Measurements from ENCODE around the gene ENKUR.
A peak's percentile ranks its signal among the peaks of the same experiment; 100 is the strongest.
"Not testable (repeated sequence)": the region's sequence is repeated elsewhere in the genome, so short reads cannot be mapped to it uniquely, and the experiment has no call there.

Gene ENKUR

DNA sequence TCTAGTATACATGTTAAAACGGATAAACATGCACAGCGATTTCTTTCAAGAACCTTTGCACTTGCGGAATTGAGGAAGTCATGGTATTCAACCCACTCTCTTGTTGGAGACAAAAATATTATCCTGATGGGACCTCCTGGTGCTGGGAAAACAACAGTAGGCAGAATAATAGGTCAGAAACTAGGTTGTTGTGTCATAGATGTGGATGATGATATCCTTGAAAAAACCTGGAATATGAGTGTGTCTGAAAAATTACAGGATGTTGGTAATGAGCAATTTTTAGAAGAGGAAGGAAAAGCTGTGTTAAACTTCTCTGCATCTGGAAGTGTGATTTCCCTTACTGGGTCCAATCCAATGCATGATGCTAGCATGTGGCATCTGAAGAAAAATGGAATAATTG lies 7.3 kb upstream of the ENKUR start:
- DNase-seq (ENCODE audit: low spot score): no peak

DNA sequence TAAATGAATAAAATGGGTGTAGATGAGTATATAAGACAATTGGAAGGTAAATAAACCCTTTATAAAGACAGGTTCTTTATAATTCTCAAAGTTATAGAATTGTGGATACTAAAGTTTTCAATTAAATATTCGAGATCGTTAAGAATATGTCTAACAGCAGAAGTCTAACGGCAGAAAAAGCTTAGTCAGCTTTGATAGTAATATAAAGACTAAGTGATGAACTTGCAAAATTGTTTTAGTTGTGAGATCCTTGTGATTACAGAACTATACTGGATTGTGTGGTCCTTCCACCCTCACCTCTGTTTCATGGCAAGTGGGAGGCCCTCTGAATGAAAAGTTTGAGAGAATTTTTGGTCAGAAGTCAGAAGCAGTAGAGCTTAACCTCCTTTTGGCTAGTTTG lies 2.7 kb upstream of the ENKUR start:
- DNase-seq (ENCODE audit: low spot score): no peak

DNA sequence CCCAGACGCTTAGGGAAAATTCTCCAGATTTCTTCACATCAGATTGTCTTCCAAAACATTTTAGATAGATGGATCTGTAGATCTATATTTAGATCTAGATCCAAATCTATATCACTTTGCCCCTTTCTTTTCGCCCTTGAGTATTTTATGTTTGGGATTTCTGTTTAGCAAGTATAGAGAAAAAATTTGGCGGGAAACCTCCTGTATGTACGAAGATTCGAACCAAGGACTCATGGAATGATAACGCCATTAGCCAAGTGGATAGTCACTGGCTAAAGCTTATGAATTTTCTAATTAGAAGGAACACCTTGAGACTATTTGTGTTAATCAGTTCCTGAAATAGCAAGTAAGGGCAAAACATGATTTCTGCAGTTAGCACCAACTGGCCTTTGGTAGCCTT lies 1.7 kb upstream of the ENKUR start:
- no peak for DNase-seq (ENCODE audit: low spot score)

DNA sequence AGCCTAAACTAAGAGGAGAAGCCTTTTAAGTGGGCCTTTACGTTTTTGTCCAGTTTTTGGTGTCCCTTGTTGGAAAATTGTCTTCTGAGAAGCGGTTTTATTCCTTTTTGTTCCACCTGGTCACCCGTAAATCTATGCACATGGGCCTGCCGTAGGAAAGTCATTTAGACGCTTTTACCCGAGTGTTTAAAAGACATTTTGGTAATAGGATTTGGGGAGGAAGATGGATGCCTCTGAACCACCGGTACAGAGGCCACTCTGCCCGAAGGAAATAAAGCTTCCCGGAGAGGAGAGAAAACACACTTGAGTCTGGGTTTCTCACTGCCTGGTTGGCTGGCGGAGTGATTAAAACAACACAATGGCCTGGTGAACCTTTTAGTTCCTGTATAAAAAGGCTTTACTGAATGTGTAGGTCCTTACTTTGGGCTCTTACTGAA lies 1.2 kb upstream of the ENKUR start:
- DNase-seq (ENCODE audit: low spot score): no peak

DNA sequence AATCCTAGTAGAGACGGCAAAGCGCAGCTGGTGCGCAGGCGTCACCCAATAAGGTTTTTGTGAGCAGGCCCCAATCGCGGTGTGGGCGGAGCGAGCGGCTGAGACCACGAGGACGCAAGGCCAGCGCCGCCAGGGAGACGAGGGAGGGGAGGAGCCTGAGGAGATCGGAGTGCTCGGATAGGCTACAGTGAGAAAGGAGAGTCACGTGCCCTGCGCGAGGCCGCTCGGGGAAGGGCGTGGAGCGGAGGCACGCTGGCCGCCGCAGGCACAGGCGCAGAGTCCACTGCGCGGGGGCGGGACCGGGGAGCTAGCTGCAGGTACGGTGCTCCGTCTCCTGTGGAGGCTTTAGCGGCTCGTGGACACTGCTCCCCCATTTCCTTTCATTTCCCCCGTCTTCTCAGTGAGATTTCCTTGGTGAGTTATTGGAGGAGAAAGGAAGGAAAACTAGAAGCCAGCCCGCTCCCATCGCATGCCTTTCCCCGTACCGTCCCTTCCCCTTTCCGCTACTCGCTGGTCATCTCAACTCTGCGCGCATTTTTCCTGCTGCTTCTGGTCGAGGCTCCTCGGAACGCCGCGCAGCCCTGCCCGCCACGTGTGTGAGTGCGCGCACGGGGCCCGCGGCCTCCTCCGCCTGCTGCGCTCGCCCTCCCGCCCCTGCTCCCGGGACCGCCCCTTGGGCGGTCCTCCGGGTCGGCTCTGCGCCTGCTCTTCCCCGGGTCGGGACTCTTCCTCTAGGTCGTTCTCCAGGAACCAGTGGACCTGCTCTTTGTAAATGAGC lies 607 bp upstream of the ENKUR start, which contains the start of gene THNSL1:
Gene THNSL1 (plus strand): TSS at position 237 of the 778 bp plus-strand sequence. CDS start 6,612 bp downstream, outside the sequence.
- peak; percentile 81 for DNase-seq (ENCODE audit: low spot score)

DNA sequence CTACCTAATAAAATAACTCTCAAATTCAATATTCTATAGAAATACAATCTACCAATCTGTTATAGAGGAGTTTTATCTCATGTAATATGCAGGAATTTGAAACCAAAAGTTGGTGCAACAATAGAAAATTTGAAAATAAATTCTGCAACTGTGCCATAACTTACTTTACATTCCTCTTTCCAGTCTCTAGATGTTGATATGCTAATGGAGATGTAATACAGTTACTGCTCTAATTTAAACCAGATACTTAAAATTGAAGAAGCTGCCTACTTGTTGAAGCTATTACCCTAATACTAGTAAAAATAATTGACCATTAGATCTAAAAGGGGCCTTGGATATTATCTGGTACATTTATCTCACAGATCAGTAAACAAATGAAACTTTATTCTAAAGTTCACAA lies 1.4 kb downstream of the ENKUR start:
- DNase-seq (ENCODE audit: low spot score): no peak

DNA sequence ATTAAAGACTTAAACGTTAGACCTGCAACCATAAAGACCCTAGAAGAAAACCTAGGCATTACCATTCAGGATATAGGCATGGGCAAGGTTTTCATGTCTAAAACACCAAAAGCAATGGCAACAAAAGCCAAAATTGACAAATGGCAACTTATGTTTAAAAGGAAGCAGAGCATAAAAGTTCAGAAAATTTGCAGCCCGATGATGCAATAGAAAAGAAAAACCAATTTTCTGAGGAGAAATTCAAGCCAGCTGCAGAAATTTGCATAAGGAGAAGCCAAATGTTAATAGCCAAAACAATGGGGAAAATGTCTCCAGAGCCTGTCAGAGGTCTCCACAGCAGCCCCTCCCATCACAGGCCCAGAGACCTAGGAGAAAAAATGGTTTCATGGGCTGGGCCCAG lies 4.4 kb downstream of the ENKUR start:
- not testable (repeated sequence) for DNase-seq (ENCODE audit: low spot score)

DNA sequence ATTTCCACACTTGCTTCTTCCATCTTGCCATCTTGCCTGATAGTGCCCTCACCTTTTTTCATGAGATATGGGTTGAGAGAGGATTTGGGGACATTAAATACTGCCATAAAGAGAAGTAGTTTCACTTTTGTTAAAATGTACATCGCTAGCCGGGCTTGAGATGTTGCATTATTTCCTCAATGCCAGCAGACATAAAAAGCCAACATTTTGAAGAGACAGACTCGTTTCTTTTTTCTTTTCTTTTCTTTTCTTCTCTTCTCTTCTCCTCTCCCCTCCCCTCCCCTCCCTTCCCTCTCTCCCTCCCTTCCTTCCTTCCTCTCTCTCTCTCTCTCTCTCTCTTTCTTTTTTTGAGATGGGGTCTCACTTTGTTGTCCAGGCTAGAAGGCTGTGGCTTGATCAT lies 17.9 kb downstream of the ENKUR start:
- no peak for DNase-seq (ENCODE audit: low spot score)

DNA sequence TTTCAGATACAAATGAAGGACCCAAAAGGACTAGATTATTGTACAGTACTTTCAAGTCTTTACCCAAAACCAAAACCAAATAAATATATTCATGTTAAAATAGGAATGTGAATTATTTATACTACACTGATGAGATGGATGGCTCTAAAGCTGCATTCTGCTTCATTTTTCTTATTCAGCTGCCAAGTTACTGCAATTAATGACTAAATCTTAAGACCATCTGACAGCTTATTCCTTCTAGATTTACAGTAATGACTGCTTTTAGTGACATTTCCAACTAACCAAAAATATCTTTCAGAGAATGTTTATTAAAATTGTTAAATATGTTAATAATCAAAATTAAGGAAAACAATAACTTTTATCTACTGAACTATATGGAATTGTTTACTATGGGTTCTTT lies 20.9 kb downstream of the ENKUR start:
- no peak for DNase-seq (ENCODE audit: low spot score)

DNA sequence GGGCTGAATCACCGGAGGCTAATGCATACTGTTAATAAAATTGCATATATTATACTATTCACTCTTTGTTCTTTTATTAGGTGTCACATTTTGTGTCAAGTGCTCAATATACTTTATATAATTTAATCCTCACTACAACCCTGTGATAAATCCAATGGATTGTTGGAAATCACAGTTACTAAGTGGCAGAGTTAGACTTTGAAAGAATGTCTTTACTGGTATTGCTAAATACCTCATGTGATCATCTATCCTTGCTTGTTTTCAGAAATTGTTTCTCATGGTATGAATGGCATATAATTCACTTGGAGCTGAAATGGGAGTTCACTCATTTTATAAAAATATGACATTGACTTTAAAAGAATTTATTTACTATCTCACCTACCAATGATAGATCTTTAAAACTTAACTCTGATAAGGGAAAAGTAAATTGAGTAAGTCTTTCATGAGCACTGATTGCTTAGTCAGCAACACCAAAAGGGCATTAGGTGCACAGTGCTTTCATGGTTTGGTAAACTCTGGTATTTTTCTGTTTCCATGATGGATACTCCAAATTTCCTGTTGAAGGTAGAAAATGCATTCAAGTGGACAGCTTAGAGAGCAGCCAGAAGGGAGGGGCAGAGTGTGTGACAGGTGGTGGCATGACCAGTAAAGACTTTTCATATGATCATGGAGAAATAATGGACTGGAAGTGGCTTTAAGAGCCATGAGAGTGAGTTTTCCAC lies 22.6 kb downstream of the ENKUR start:
- no peak for DNase-seq (ENCODE audit: low spot score)

DNA sequence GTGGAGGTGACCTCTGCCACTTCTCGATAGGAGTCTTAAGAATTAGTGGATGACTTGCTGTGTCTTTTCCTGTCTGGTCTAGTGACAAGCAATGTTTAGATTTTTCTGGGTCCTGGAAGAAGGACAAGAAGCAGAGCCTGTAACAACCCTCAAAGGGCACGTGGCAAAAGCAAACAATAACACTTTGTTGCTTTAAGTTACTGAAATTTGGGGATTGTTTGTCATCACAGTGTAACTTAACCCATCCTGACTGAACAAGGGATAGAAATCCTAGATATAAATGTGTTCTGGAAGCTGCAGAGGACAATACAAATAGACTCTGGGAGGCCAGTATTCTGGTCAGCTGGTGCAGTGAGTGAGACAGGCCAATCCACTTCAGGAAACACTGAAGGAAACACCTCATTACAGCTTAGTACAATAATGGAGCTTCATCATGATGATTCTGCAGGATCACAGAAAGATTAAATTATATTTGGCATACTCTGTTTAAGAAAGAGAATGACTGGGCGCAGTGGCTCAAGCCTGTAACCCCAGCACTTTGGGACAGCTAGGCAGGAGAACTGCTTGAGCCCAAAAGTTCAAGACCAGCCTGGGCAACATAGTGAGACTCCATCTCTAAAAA lies 23.3 kb downstream of the ENKUR start:
- DNase-seq (ENCODE audit: low spot score): no peak

DNA sequence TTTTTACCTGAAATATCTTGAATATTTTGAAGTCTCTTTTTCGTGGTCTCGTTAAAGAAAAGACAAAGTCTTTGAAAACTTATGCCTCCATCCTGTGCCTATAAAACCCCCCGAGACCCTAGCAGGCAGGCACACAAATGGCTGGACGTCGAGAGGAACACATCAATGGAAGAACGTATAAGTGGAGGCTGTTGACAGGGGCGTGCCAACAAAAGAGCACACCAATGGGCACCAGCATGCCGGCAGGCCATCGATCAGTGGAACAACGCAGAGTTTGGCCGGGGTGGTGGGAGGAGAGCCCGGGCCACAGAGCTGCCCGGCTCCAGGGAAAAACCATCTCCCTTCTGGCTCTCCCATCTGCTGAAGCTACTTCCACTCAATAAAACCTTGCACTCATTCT lies 24.7 kb downstream of the ENKUR start:
- DNase-seq (ENCODE audit: low spot score): no peak

DNA sequence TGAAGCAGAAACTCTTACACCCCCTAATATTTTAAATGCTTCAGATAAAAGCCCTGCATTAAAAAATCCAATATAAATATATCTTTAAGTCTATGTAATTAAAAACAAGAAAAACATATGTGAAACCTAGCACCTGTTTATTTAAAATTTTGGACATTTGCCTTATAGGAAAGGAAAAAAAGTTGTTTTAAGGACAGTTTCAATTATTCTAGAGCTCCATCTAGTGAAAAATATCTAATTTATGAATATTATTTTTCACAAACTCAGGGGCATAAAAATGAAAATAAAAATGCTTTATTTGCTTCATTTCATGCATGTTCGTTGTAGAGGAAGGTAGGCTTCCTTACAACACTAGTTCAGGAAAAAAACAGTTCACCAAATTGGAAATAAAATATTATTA lies 26.1 kb downstream of the ENKUR start:
- DNase-seq (ENCODE audit: low spot score): no peak

DNA sequence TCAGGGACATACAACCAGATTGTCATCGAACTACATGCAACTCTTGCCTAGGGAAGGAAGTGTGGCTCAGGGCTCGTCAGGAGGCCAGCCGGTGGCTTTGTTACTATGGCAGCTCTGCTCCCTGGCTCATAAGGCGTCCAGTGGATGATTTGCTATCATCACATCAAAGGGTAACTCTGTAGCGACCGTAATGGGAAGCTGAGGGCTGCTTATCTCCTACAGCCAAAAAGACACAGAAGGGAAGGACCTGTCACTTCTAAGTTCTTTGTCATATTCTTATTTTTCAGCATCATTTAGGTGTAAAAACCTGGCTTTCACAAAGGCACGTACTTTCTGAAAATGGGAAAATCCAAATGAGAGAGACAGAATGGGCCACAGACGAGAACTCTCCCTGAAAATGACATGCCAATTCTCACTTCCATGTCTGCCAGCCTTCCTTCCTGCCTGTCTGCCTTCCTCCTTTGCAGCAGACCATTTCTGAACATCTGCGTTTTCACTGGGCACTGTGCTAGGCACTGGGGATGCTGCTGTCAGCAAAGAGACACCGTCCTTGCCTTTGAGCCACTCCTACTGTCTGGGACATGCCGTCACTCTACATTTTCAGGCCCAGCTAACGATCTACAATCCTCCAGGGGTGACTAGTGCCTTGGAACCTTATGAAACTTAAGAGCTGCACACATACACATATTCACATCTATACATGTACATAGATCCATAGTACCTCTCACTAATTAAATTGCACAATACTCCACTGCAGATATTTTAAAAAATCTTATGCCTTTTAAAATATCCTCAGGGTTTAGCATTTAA lies 26.9 kb downstream of the ENKUR start:
- no peak for DNase-seq (ENCODE audit: low spot score)

DNA sequence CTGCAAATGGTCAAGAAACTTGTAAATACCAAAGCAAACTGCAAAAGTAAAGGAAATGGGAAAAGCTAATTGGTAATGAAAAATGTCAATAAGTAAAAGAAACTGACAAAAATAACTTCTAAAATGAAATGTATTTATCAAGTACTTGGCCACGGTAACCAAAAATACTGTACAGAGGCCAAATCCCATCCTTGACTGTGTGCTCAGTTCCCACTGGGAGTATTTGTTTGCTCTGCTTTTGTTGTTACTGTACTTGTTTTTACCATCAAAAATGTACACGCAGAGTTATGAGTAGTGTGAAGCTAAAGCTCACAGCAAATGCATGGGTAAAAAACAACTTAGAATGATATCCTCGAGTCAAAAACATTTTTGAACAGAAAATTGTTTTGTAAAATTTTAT lies 31.1 kb downstream of the ENKUR start:
- no peak for DNase-seq (ENCODE audit: low spot score)

DNA sequence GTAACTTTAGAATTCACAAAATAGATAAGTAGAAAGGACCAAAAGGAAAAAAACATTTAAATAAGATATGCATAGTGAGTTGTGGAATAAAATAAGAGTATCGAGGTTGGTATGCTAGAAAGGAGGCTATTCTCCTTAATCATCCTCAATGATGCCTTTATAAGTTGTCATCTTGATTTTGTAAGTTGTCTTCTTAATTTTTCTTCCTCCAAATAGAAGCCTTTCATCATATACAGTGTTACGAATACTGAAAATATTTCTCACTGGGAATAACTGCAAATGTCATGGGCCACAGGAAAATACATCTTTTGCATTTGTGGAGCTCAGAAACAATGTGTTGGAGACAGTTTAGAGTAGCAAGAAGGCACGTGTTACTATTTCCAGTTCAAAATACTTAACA lies 32.0 kb downstream of the ENKUR start:
- no peak for DNase-seq (ENCODE audit: low spot score)

DNA sequence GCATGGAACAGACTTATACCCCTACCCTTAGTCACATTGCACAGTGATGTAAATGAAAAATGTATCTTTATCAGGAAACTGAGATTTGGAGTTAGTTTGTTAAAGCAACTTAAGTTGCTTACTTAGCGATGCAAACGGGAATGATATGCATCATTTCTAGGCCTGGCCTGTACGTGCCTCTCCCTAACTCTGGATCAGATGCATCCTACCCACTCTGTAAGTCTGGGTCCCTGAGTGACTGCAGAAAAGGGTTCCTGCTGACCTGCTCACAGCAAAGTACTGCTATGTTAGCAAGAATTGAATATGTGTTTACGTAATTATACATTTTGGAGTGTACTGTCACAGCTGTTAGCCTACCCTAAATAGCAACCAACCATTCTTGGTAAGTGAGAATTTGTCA lies 32.8 kb downstream of the ENKUR start:
- no peak for DNase-seq (ENCODE audit: low spot score)

DNA sequence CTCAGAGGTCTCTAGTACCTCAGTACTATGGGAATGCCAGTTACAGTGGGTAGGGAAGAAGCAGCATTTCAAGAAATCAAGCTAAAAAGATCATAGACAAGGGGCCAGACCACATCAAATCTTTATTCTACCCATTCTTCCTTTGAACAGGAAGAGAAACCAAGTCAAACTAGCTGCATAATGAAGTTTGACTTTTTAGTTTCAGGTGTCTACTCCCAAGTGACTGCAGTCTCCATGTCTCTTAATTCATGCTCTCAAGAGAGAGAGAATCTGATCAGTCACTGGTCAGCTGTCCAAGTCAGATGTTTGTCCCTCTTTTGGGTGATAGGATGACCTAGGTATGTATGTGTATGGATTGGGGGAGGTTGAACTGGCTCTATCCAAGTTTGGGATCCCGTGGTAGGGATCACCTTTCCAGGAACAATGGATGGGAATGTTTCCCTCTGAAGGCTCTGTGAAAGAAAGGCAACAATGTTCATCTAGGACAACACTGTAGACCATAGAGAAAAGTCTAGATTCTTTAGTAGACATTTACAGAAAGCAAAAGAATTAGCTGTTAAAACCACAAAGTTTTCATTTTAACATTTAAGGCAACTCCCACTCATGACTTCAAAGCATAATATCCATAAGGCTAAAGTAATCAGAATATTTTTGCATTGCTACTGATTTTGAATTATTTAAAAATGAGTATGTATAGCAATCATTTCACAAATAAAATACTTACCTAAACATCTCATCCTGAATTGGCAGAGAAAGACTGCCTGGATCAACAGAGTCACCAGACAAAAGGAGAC lies 33.4 kb downstream of the ENKUR start:
- DNase-seq (ENCODE audit: low spot score): no peak

DNA sequence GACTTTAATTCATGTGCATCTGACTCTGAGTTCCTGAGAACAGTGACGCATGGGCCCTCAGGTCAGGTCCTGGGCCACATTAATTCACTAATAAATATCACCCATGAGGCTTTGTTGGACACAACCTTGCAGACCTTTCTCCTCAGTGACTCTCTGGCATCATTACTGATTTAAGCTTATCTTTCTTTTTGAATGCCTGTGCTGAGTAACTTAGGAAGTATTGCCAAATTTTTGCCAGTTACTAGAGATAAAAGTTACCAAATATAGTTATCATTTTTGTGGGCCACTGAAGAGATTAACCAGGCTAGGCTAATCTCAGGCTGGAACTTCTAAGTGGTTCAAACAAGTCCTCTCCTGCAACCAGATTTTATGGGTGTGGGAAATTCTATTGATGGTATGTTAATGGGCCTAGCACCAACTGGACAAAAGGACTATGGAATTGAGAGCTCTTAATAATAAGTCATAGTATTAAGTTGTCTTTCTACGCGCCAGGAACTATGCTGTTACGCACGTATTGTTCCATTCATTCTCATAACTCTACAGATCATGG lies 34.7 kb downstream of the ENKUR start:
- no peak for DNase-seq (ENCODE audit: low spot score)

DNA sequence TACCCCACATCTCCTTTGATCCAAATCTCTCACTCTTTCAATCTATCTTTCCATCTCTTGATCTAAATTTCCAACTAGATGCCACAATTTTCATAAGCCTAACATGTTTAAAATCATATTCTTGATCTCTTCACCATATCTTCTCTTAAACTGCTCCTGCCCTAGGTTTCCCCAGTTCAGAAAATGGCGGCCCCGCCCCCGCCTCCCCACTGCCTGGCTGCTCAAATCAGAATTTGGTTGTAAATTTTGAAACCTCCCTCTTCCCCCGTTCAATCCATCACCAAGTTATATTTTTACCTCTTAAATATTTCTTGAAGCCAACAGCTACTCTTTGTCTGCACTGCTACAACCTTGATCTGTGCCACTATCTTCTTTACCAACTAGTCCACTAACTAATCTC lies 36.3 kb downstream of the ENKUR start:
- no peak for DNase-seq (ENCODE audit: low spot score)

DNA sequence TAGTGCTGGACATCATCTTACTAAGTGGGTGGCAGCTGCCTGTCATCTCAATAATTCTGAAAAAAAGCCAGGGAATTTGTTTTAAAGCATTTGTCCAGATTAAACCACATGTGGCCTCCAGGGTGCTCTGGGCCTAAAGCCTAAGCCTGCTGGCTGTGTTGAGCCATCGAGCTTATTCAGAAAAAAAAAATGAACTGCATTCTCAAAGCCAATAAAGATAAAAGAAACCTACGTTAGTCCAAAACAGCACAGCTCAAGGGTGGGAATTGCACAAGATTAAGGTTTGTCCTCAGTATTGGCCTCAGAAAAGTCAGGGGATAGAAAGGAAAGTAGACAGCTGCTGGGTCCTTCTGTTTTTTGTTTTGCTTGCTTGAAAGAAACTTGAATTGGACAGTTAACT lies 41.0 kb downstream of the ENKUR start:
- no peak for DNase-seq (ENCODE audit: low spot score)

All from NAMALWA (cell line).